ENCODE measurements around the gene RGS7.
"Not testable (repeated sequence)": the region's sequence is repeated elsewhere in the genome, so short reads cannot be mapped to it uniquely, and the experiment has no call there.

The RGS7 gene

DNA sequence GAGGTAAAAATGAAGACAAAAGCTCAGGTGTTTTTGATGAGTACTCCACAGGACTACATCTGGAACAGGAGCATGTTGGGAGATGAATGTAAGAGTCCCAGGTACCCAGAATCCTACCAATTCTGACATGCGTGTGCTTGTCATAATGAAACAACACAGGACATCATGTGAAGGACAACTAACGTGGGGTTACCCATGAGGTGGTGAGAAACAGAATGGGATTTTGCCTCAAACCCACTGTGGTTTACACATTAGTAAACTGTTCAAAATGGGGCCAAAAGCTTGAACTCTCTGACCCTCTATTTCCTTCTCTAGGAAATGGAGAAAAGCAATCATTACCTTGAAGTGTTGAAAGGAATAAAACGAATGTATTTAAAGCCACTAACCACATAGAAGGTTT lies 266.2 kb downstream of the RGS7 start:
- WGBS, 2 experiments (ENCODE audit: insufficient coverage in 2 of 2), result 85% methylated on average over 3 of the region's 3 CpGs; no CpG with 5 or more reads in 1 of the 2 experiments
- Histone ChIP-seq H3K36me3 (ENCODE audit: control insufficient read depth, insufficient read depth, low read length) (no peaks in the 10 kb centered on the region), H3K27ac (ENCODE audit: low read depth, low read length, severe bottlenecking) (no peak overlapping the region), H3K4me1 (ENCODE audit: control insufficient read depth, insufficient read depth, low read length, poor library complexity, severe bottlenecking) (no peaks in the 10 kb centered on the region), H3K9me3 (ENCODE audit: control insufficient read depth, low read length) (no peaks in the 10 kb centered on the region), H3K4me3 (ENCODE audit: extremely low read depth, insufficient read depth, low read length, poor library complexity, severe bottlenecking) (no peak overlapping the region)

DNA sequence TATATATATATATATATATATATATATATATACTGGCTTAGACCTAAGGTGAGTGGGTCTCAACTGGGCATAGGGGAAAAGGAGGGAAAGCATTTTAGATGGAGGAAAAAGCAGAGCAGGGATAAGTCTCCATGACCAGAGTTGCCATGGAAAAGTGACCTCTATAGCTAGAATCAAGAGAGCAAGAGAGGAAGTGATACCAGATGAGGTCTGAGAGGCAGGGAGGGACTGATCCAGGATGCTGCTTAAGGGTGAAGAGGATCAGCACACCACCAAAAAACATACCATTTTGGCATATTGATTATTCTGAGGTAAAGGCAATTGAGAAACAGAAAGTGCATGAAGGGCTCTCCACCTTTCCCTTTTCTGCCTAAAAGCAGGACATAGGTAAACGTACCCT lies 267.9 kb downstream of the RGS7 start:
- WGBS, 2 experiments (ENCODE audit: insufficient coverage in 2 of 2), result no CpG with 5 or more reads among the region's 1 CpG
- not testable (repeated sequence) for H3K9me3 ChIP-seq (ENCODE audit: control insufficient read depth, low read length); H3K27ac ChIP-seq (ENCODE audit: low read depth, low read length, severe bottlenecking); H3K4me3 ChIP-seq (ENCODE audit: extremely low read depth, insufficient read depth, low read length, poor library complexity, severe bottlenecking); H3K4me1 ChIP-seq (ENCODE audit: control insufficient read depth, insufficient read depth, low read length, poor library complexity, severe bottlenecking); H3K36me3 ChIP-seq (ENCODE audit: control insufficient read depth, insufficient read depth, low read length)

DNA sequence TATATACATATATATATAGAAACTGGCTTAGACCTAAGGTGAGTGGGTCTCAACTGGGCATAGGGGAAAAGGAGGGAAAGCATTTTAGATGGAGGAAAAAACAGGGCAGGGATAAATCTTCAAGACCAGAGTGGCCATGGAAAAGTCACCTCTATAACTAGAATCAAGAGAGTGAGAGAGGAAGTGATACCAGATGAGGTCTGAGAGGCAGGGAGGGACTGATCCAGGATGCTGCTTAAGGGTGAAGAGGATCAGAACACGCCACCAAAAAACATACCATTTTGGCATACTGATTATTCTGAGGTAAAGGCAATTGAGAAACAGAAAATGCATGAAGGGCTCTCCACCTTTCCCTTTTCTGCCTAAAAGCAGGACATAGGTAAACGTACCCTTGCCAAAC lies 268.9 kb downstream of the RGS7 start:
- WGBS, 2 experiments (ENCODE audit: insufficient coverage in 2 of 2), result 63 to 100% methylated on average over 1 of the region's 2 CpGs

DNA sequence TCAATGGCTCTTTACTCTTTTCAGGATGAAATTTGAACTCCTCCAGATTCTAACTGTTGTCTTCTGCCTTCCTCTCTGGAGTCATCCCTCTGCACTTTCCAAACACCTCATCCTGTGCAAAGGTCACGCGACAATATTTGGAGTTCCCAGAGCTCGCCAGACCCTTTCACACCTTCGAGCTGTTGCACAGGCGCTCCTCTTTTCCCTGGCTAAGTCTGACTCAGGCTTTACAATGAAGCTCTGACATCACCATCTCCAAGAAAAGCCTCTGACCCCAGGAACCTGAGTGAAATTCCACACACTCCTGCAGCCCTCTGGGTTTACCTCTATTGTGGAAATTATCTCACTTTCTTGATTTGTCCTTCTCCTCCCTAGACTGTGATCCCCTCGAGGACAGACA lies 270.3 kb downstream of the RGS7 start:
- 81 to 91% methylated on average over 6 of the region's 6 CpGs for WGBS, 2 experiments (ENCODE audit: insufficient coverage in 2 of 2)
- no peak overlapping the region for H3K4me3 ChIP-seq (ENCODE audit: extremely low read depth, insufficient read depth, low read length, poor library complexity, severe bottlenecking)
- no peaks in the 10 kb centered on the region for H3K36me3 ChIP-seq (ENCODE audit: control insufficient read depth, insufficient read depth, low read length)
- H3K27ac ChIP-seq (ENCODE audit: low read depth, low read length, severe bottlenecking), result no peak overlapping the region
- H3K9me3 ChIP-seq (ENCODE audit: control insufficient read depth, low read length), result no peaks in the 10 kb centered on the region
- H3K4me1 ChIP-seq (ENCODE audit: control insufficient read depth, insufficient read depth, low read length, poor library complexity, severe bottlenecking), result peaks cover under 1% of the 10 kb centered on the region

More for the DNA sequence above, 268.9 kb downstream of the RGS7 start:
- not testable (repeated sequence) for H3K4me1 ChIP-seq (ENCODE audit: control insufficient read depth, insufficient read depth, low read length, poor library complexity, severe bottlenecking); H3K36me3 ChIP-seq (ENCODE audit: control insufficient read depth, insufficient read depth, low read length); H3K9me3 ChIP-seq (ENCODE audit: control insufficient read depth, low read length); H3K27ac ChIP-seq (ENCODE audit: low read depth, low read length, severe bottlenecking); H3K4me3 ChIP-seq (ENCODE audit: extremely low read depth, insufficient read depth, low read length, poor library complexity, severe bottlenecking)

DNA sequence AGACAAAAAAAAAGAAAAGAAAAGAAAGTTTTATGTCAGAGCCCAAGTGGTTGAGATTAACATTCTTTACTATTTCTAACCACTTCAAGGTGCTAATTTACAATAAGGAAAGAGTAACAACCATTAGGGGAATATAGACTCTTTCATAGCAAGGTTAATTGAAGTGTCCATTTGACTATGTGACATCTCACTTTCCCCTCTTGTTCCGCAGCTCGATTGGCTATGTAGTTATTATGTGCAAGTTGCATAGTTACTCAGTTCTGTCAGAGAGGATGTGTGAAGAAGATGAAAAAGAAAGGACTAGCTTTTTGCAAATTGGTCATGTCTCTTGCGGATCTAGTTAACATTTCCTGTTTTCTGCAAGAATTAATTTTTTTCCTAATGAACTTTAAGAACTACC lies 273.7 kb downstream of the RGS7 start:
- no peaks in the 10 kb centered on the region for H3K36me3 ChIP-seq (ENCODE audit: control insufficient read depth, insufficient read depth, low read length)
- H3K4me3 ChIP-seq (ENCODE audit: extremely low read depth, insufficient read depth, low read length, poor library complexity, severe bottlenecking), result no peak overlapping the region
- no peak overlapping the region for H3K27ac ChIP-seq (ENCODE audit: low read depth, low read length, severe bottlenecking)
- 100% methylated on average over 2 of the region's 3 CpGs; no CpG with 5 or more reads in 1 of the 2 experiments for WGBS, 2 experiments (ENCODE audit: insufficient coverage in 2 of 2)
- peaks cover 4% of the 10 kb centered on the region for H3K4me1 ChIP-seq (ENCODE audit: control insufficient read depth, insufficient read depth, low read length, poor library complexity, severe bottlenecking)
- no peaks in the 10 kb centered on the region for H3K9me3 ChIP-seq (ENCODE audit: control insufficient read depth, low read length)

DNA sequence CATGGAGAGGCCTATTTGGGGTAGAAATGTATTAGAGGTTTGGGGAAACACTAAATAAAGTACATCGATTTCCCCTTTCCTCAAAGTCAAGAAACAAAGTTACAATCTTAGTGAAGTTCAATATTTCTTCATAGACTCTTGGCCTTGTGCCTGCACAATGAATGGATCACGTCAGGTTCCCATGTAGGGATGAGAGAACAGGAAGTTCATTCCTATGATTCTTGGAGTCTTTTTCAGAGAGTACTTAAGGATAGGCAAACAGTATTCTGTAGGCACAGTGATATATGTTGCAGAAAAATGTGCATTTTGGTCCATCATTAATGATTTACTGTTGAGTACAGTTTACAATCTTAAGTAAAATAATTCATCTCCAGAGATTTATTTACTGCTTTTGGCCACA lies 275.5 kb downstream of the RGS7 start:
- no peaks in the 10 kb centered on the region for H3K9me3 ChIP-seq (ENCODE audit: control insufficient read depth, low read length)
- 80 to 88% methylated on average over 1 of the region's 2 CpGs for WGBS, 2 experiments (ENCODE audit: insufficient coverage in 2 of 2)
- no peak overlapping the region for H3K27ac ChIP-seq (ENCODE audit: low read depth, low read length, severe bottlenecking)
- H3K4me1 ChIP-seq (ENCODE audit: control insufficient read depth, insufficient read depth, low read length, poor library complexity, severe bottlenecking), result peaks cover 4% of the 10 kb centered on the region
- H3K4me3 ChIP-seq (ENCODE audit: extremely low read depth, insufficient read depth, low read length, poor library complexity, severe bottlenecking), result no peak overlapping the region
- no peaks in the 10 kb centered on the region for H3K36me3 ChIP-seq (ENCODE audit: control insufficient read depth, insufficient read depth, low read length)

DNA sequence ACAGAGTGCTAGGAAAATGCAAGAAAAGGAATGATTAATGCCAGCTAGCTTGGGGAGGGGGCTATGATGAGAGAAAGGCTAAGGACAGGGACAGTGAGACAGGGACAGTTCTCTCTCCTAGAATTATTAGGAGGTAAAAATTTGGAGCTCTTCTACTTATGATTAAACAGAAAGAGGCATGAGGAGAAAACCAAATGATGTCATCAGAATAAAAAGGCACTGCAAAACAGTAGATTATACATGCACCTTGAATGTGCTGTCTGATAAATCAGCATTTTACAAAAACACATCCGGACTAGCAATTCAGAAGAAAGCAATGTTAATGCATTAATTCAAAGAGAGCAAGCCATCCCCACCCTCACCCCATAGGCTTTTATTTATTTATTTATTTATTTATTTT lies 277.5 kb downstream of the RGS7 start:
- WGBS, 2 experiments (ENCODE audit: insufficient coverage in 2 of 2), result no CpG with 5 or more reads among the region's 1 CpG
- no peak overlapping the region for H3K27ac ChIP-seq (ENCODE audit: low read depth, low read length, severe bottlenecking)

DNA sequence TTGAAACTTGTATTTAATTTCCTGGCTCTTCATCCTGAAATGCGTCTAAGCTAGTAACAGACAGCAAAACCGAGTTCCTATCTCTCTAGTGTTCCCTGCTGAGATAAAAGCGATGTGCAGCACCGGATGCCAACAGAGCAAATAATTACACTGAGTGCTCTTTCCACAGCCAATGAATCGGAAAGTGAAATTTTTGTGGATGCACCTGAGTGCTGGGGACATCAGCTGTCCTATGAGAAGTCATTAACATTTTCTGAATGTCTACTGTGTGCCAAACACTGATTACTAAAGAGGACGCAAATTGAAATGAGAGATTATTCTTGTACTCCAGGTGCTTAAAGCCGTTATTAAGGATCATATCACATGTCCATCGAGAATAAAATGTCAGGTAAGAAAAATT lies 278.0 kb downstream of the RGS7 start:
- 71 to 77% methylated on average over 7 to 8 of the region's 8 CpGs for WGBS, 2 experiments (ENCODE audit: insufficient coverage in 2 of 2)
- Histone ChIP-seq H3K9me3 (ENCODE audit: control insufficient read depth, low read length) (no peaks in the 10 kb centered on the region), H3K27ac (ENCODE audit: low read depth, low read length, severe bottlenecking) (no peak overlapping the region)

More for the DNA sequence above, 277.5 kb downstream of the RGS7 start:
- H3K4me3 ChIP-seq (ENCODE audit: extremely low read depth, insufficient read depth, low read length, poor library complexity, severe bottlenecking), result no peak overlapping the region
- no peaks in the 10 kb centered on the region for H3K9me3 ChIP-seq (ENCODE audit: control insufficient read depth, low read length)
- peaks cover 4% of the 10 kb centered on the region for H3K4me1 ChIP-seq (ENCODE audit: control insufficient read depth, insufficient read depth, low read length, poor library complexity, severe bottlenecking)
- H3K36me3 ChIP-seq (ENCODE audit: control insufficient read depth, insufficient read depth, low read length), result no peaks in the 10 kb centered on the region

DNA sequence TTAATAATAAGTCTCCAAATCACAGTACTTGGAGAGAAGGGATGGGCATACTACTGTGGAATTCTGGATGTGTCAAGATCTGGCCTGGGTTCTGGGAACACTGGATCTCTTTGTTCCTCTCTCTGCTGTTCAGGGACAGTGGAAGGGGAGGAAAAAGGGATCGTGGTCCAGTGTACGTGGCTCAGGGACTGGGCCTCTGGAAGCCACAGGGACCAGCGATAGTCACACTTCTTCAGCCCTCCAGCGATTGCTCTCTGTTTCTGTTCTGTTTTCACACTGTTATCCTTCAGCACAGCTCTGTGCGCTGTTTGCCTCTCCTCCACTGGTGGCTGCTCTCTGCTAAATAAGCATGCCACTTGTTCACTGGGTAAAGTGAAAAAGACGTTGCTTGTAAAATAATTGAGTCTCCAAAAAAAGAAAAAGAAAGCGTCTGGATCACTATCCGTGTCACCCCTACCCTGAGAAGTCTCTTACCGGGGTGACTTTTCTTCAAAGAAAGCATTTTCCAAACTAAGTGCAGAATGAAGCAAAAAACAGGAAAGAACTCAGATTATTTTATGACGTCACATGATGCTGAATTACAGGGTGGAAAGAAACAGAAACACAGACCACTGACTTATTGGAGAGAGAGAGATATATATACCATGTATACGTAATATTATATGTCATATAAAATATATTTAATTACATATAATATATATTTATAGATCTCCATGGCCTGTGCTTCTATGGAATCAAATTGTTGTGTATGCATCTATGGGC lies 279.4 kb downstream of the RGS7 start:
- H3K4me3 ChIP-seq (ENCODE audit: extremely low read depth, insufficient read depth, low read length, poor library complexity, severe bottlenecking), result no peak overlapping the region
- H3K27ac ChIP-seq (ENCODE audit: low read depth, low read length, severe bottlenecking), result no peak overlapping the region
- 80 to 85% methylated on average over 5 to 7 of the region's 11 CpGs for WGBS, 2 experiments (ENCODE audit: insufficient coverage in 2 of 2)

More for the DNA sequence above, 278.0 kb downstream of the RGS7 start:
- no peaks in the 10 kb centered on the region for H3K36me3 ChIP-seq (ENCODE audit: control insufficient read depth, insufficient read depth, low read length)
- no peak overlapping the region for H3K4me3 ChIP-seq (ENCODE audit: extremely low read depth, insufficient read depth, low read length, poor library complexity, severe bottlenecking)
- peaks cover 4% of the 10 kb centered on the region for H3K4me1 ChIP-seq (ENCODE audit: control insufficient read depth, insufficient read depth, low read length, poor library complexity, severe bottlenecking)

DNA sequence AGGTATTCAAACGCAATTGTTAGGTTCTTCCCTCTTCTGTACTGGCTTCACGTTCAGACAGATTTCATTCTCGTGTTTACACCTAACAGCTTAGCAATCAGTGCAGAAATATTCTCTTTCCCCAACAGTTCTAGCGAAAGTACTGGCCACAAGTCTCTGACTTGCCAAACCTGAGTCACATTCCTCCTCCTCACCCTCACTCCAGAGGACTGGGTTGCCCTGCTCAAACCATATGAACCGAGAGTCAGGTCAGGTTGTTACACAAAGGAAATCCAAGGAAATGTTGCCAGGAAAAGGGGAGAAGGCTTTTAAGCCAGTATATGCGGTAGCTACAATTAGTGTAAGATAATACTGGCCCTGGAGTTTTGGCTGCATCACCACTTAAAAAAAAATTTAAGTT lies 282.5 kb downstream of the RGS7 start:
- no peaks in the 10 kb centered on the region for H3K4me1 ChIP-seq (ENCODE audit: control insufficient read depth, insufficient read depth, low read length, poor library complexity, severe bottlenecking)
- H3K9me3 ChIP-seq (ENCODE audit: control insufficient read depth, low read length), result no peaks in the 10 kb centered on the region
- H3K4me3 ChIP-seq (ENCODE audit: extremely low read depth, insufficient read depth, low read length, poor library complexity, severe bottlenecking), result no peak overlapping the region
- H3K27ac ChIP-seq (ENCODE audit: low read depth, low read length, severe bottlenecking), result no peak overlapping the region
- no peaks in the 10 kb centered on the region for H3K36me3 ChIP-seq (ENCODE audit: control insufficient read depth, insufficient read depth, low read length)
- WGBS, 2 experiments (ENCODE audit: insufficient coverage in 2 of 2), result 82 to 97% methylated on average over 3 to 4 of the region's 6 CpGs

More for the DNA sequence above, 279.4 kb downstream of the RGS7 start:
- Histone ChIP-seq H3K9me3 (ENCODE audit: control insufficient read depth, low read length) (no peaks in the 10 kb centered on the region), H3K36me3 (ENCODE audit: control insufficient read depth, insufficient read depth, low read length) (no peaks in the 10 kb centered on the region), H3K4me1 (ENCODE audit: control insufficient read depth, insufficient read depth, low read length, poor library complexity, severe bottlenecking) (peaks cover 4% of the 10 kb centered on the region)

DNA sequence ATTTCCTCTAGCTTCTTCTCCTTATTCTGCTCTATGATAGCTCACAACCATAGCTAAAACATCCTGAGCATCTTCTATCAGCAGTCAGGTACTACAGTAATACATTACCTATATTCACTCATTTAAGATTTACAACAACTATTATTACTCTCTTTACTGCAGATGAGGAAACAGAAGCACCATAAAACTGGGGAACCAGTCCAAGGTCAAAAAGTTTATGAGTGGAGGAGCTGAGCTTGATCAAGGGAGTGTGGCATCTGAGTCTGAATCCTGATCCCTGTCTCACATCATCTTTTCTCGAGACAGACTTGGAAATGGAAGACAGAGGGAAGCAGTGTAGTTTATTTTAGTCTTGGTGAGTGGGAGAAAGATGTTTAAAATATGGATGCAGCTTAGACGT lies 288.6 kb downstream of the RGS7 start:
- no peaks in the 10 kb centered on the region for H3K36me3 ChIP-seq (ENCODE audit: control insufficient read depth, insufficient read depth, low read length)
- H3K9me3 ChIP-seq (ENCODE audit: control insufficient read depth, low read length), result no peaks in the 10 kb centered on the region
- no peak overlapping the region for H3K4me3 ChIP-seq (ENCODE audit: extremely low read depth, insufficient read depth, low read length, poor library complexity, severe bottlenecking)
- 89 to 97% methylated on average over 1 to 2 of the region's 2 CpGs for WGBS, 2 experiments (ENCODE audit: insufficient coverage in 2 of 2)
- H3K27ac ChIP-seq (ENCODE audit: low read depth, low read length, severe bottlenecking), result no peak overlapping the region
- H3K4me1 ChIP-seq (ENCODE audit: control insufficient read depth, insufficient read depth, low read length, poor library complexity, severe bottlenecking), result no peaks in the 10 kb centered on the region
